Stimulated activated CD4-positive, alpha-beta T cell treated with anti-CD3 and anti-CD28 coated beads, TNF-alpha, amount 100 ng/mL, for 1 hour (primary cell): ENCODE results near the gene PID1.

Experiments used
- DNase-seq, 3 donors: peaks; one replicate each; pipeline ENCODE4 v3.0.0-alpha.2; 2020; ENCODE audit warnings: low read depth in 3 of 3, low spot score in 1 of 3

Gene PID1, protein sequence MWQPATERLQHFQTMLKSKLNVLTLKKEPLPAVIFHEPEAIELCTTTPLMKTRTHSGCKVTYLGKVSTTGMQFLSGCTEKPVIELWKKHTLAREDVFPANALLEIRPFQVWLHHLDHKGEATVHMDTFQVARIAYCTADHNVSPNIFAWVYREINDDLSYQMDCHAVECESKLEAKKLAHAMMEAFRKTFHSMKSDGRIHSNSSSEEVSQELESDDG

GRCh38 chr2:229270551-229271410 is at the start of gene PID1:
TSS of gene PID1 (minus strand) at chr2:229271287. CDS start at chr2:229271043, 244 bp downstream.
- no peak for DNase-seq

DNA sequence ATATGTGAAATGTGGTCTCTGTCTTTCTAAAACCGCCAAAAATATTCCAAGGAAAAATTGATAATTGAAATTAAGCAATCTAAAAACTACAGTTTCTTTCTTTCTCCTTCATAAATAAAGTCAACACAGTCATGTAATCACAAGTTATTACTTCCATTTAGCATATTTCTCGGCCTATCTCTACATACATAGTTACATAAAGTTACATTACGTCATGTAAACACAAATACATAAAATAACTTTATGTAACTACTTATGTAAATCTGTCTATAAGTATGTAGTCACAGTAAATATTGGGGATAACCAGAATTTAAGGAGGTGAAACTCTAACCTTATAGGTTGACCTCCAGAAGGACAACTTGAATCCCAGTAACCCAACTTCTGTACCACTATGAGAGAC is 48.5 kb upstream of the PID1 start:
- no peak for DNase-seq

DNA sequence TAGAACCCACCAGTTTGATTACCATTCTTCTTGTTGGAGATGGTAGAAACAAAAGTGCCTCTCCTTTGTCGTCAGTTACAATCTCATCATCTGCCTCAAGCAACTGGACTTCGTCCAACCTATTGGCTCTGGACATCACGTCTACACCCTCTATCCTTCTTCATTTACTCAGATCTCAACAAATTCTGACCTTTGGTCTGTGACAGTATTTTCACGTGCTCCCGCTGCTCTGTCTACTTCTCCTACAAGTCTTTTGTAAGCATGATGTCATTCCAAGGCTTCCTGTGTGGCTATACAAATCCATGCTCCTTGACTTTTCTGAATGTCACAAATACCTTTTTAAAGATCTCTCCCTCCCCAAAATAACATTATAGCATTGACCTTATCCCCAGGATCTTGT is 43.0 kb upstream of the PID1 start:
- DNase-seq, result no peak

- DNase-seq, result no peak
Measured at GRCh38 chr2:229313591-229313990, 42.5 kb upstream of the PID1 start.

DNA sequence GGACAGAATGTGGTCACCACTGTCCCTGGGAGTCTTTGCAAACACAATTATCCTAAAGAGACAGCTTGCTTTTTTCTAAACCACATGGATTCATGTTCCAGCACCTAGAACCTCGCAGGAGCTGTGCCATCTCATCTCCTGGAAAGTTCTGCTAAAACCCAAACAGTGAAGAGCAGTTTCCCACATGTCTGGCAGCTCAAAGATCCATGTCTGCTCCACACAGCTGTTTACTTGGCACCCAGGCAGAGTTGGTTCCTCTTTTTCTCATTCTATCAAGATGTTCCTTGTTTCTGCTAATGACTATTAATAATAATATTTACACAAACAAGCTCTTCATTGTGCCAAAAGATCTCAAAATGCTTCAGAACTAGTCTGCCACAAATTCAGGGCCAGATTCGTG is 30.1 kb upstream of the PID1 start:
- DNase-seq, result no peak

DNA sequence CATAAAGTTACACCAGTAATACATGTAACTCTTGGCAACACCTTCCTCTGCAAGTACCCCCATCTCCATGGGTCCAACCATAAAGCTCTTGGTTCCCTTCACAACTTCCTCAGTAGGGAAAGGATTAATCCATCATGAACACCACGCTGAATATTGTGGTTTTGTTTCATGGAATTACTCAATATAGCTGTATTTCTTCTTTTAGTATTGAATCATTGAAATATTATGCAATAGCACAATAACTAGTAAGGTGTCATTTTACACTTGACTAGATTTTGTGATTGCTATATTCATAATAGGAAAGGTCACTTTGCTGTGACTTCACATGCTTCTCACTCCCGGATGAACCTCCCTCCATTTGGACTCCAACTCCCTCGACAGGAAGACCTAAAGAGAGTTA is 29.7 kb upstream of the PID1 start:
- no peak for DNase-seq

DNA sequence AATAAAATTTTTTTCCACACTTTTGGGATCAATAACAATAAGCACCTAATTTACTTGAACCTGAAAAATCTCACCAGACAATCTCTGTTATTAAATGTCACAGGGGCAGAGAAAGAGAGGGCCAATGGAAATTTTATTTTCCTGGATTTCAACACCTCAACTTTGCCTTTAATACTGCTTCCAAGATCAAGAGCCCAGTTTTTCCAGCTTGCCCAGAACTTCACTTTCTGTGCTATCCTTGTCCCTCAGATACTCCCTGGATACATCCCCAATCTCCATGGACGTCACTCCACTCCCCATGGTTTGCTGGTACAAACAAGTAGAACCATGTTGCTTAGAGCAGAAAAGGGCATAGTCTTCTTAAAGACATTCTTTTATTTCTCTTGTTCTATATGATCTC is 29.3 kb upstream of the PID1 start:
- no peak for DNase-seq

DNA sequence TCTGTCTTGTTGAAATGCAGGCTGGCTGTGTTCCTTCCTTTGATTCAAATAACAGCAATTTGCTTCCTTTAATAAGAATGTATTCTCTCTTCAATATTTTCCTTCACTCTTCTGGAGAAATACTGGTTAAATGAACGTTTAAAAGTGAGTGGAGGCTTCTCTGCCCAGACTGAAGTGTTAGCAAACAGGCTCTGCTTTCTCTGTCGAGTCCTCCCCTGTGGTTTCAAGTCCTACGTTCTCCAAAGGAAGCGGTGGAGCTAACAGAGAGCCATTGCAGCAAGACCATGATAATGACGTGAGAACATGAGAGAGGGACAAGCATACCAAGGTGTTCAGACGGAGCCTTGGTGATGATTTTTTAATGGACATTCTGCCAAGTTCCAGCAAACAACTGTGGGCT is 26.2 kb upstream of the PID1 start:
- DNase-seq, result no peak

DNA sequence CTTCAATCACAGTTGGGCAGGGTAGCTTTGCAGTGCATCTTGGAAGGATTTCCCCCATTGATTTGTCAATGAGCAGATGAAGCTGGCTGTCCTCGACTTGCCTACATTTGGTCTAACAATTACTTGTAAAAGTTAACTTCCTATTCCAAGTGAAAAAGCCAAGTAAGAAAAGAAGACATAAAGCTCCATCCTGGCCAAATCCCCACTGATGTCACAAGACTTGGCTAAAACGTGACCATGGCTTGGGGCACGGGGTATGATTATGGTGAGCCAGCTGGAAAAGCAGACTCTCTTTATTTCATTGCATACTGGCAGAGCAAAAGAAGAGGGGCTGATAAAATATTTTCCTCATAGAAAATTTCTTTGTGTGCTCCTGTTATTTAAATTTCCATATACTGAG is 25.4 kb upstream of the PID1 start:
- DNase-seq, result no peak

DNA sequence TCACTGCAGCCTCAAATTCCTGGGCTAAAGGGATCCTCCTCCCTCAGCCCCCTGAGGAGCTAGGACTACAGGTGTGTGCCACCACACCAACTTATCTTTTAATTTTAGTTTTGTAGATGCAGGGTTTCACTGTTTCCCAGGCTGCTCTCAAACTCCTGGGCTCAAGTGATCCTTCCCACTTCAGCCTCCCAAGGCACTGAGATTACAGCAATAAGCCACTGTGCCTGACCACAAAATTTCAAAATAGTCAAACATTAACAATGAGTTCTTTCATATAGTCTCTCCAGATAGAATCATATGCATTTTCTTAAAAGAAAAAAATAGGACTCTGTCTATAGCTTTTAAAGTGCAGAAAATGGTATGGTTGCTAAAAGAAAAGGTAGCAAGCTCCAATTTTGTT is 24.9 kb upstream of the PID1 start:
- DNase-seq, result no peak

GRCh38 chr2:229287823-229288222 is 16.7 kb upstream of the PID1 start:
- DNase-seq, result no peak

DNA sequence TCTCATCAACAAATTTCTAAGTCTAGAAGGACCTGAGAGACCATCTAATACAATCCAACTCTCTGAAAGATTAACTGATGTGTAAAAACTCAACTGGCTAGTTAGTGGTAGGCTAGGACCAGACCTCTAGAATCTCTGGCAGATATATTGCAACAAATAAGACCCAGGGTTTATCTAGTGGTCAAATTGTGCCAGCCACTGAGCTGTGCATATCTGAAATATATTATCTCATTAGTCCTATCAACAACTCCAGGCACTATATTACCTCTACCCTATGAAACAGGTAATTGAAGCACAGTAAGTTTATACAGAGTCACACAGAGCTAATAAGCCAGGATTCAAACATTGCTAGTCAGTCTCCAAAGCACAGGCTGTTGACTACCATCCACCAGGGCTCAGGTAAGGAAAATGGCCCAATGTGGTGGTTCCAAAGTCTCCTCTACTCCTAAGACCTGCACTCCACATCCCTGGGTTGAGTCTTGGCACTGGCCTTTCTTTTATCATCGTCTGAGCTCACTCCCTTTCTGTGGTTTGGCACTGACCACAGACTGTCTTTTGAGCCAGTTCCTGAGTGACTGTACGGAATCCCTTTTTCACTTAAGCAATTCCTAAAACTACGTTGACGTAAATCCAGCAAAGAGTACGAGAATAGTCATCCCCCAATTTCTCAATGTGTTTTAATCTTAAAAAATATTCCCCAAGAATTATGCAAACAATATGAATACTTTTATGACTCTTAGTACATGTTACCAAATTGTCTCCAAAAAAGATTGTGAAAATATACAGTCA is 11.9 kb upstream of the PID1 start:
- no peak for DNase-seq

GRCh38 chr2:229279516-229279915 is 8.4 kb upstream of the PID1 start:
- no peak for DNase-seq

DNA sequence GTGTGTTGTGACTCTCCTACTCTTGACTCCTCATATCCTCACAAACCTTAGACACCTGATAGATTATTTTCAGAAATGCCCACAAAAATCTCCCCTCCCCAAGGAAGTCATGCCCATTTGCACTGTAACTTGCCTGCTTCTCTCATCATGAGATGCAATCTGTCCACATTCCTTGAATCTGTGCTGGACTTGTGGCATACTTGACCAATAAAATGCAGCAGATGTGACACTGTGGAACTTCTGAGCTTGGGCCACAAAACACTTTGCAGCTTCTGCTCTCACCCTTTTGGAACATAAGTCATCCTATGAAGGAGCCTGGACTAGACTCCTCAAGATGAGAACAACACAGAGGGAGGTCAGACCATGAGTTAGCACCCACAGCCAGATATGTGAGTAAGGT is 4.4 kb upstream of the PID1 start:
- DNase-seq, result no peak

GRCh38 chr2:229273723-229274338 is 2.7 kb upstream of the PID1 start:
- DNase-seq, result no peak

DNA sequence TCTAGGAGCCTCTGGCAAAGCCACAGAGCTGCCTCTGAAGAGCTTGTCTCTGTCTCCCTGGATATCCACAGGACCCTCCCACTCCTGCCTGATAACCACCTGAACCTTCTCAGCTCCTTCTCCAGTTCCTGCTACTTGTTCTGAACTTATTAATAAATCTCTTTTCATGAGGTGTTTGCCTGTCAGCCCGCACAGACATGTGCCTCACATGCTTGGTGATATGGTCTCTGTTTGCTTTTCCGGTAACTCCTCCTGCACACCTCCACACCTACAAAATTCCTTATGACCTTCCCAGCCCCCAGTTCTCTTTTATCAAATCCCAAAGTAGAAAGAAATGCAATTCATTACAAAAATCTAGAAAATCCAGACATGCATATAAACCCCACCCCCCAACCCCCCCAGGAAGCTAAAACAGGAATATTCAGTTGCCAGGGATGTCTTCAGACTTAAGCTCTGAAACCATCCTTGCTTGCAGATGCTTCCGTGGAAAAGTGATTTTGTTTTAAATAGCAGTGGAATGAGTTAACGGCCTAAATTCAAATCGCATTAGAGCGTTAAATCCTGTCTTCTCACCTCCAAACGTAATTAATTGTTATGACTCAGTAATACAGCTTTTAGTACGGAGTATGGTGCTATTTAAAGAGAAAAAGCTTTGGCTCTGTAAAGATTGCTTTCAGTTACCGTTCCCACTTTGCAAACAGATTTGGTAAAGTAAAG is 2.1 kb upstream of the PID1 start:
- no peak for DNase-seq

DNA sequence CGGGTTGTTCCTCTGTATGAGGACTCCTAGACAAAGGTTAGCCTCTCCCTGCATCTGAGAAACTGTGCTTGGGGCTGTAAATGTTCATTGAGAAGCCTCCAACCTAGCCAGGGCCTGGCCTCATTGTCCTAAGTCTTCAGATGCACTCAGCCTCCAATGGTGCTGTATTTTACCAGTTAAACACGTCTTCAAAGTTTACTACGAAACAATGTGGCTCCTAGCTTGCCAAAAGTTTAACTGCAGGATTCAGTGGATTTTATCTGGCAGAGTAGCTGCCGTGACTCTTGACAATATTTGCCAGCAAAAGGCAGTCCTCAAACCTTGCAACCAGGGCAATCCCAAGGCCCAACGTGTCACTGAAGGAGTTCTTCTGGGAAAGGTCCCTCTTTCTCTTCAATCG is 1.1 kb downstream of the PID1 start:
- no peak for DNase-seq

GRCh38 chr2:229269146-229269545 is 1.9 kb downstream of the PID1 start:
- DNase-seq, result no peak

DNA sequence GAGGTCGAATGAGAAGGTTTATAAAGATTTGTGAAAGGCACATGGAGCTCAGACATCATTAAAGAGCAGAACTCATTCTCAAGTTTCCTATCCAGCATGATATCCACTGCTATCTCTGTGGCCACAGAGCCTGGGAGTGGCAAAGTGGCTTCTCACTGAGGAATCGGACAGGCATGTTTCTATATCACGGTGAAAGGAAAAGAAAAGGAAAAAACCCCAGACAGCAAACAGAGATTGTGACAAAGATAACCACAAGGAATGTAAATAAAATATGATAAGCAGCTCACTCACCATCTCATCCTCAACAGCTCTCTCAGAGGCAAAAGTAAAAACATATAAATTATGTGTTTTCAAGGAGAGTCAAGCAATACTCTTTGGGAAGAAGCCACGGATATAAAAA is 2.5 kb downstream of the PID1 start:
- DNase-seq, result no peak

DNA sequence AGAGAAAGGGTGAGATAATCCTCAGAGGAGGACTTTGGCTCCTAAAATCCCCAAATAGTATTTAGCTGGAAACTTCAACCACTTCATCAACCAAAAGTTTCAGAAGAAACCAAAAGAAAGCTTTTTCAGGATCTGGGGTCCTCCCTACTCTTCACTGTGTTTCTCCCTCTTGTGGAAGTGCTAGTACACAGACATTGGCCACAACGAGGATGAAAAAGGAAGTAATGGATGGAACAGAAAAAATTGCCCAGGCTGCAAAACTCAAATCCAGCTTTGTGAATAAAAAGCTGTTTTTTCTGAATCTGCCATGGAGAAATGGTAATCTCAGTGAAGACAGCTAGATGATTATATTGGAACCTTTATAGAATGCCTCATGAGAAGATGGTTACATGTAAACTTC is 4.0 kb downstream of the PID1 start:
- DNase-seq, result no peak

DNA sequence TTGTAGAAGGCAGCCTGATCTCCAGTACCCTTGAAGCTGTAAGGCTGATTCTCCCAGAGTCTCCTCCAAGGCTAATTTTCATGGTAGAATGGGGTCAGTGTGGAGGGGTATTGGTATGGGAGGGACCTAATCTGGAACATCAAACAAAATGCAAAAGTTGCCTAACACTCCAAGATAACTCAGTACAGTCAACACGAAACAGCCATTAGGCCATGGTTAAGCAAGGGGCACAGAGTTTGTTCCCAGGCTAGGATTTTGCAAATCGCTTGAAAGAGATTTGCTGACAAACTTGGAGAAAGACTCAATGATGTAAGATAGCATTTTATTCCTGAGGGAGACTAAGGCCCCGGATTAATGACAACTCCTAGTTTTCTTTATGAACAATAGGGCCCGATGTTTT is 5.4 kb downstream of the PID1 start:
- no peak for DNase-seq
